SIG-M5 (cell line): ENCODE data around the gene RAB5A.
"Not testable (repeated sequence)": the region's sequence is repeated elsewhere in the genome, so short reads cannot be mapped to it uniquely, and the experiment has no call there.

ENCODE experiments used
- DNase-seq: peaks from one replicate; lab custom pipeline; 2025; lab: John Stamatoyannopoulos, UW

The RAB5A gene

GRCh38 chr3:19946832-19947548, at the start of gene RAB5A:
RAB5A (plus strand) TSS chr3:19947097; CDS start chr3:19950899, 3,802 bp downstream.
- peak; percentile 95 for DNase-seq

- DNase-seq: no peak
These were observed 48.2 kb upstream of the RAB5A start for GRCh38 chr3:19898721-19899120.

GRCh38 chr3:19899264-19899663, 47.6 kb upstream of the RAB5A start:
- DNase-seq: no peak

- DNase-seq: not testable (repeated sequence)
These were observed 47.1 kb upstream of the RAB5A start for GRCh38 chr3:19899833-19900232.

GRCh38 chr3:19901337-19901736, 45.6 kb upstream of the RAB5A start:
- DNase-seq: no peak

GRCh38 chr3:19901918-19902317, 45.0 kb upstream of the RAB5A start:
- no peak for DNase-seq

- no peak for DNase-seq
These were observed 43.2 kb upstream of the RAB5A start for GRCh38 chr3:19903649-19904048.

- no peak for DNase-seq
These were observed 39.4 kb upstream of the RAB5A start for GRCh38 chr3:19907523-19907922.

- DNase-seq: no peak
These were observed 35.4 kb upstream of the RAB5A start for GRCh38 chr3:19911452-19911851.

- DNase-seq: no peak
These were observed 29.7 kb upstream of the RAB5A start for GRCh38 chr3:19917167-19917566.

- DNase-seq: no peak
These were observed 26.4 kb upstream of the RAB5A start for GRCh38 chr3:19920401-19921080.

GRCh38 chr3:19931180-19931692, 15.7 kb upstream of the RAB5A start:
- DNase-seq: peak; percentile 14

- no peak for DNase-seq
These were observed 15.1 kb upstream of the RAB5A start for GRCh38 chr3:19931767-19932188.

GRCh38 chr3:19932422-19932821, 14.5 kb upstream of the RAB5A start:
- no peak for DNase-seq

GRCh38 chr3:19934098-19934566, 12.8 kb upstream of the RAB5A start, which contains the start of gene EFHB:
EFHB (minus strand) TSS chr3:19934217; CDS start chr3:19934018, 199 bp downstream.
- DNase-seq: no peak

GRCh38 chr3:19937459-19938294, 9.2 kb upstream of the RAB5A start:
- no peak for DNase-seq

GRCh38 chr3:19938295-19938627, 8.6 kb upstream of the RAB5A start:
- DNase-seq: no peak

GRCh38 chr3:19940643-19941042, 6.3 kb upstream of the RAB5A start:
- DNase-seq: no peak

GRCh38 chr3:19945534-19945933, 1.4 kb upstream of the RAB5A start:
- DNase-seq: no peak

- no peak for DNase-seq
These were observed 697 bp upstream of the RAB5A start for GRCh38 chr3:19945969-19946831.

GRCh38 chr3:19947549-19948225, 790 bp downstream of the RAB5A start:
- DNase-seq: no peak
